DOHH2 (cell line): ENCODE measurements around the gene RELA.

Experiments
- H3F3A ChIP-seq: fragments of 200-600 bp; sonication (generic), shearing (Covaris generic); 2 replicates; pipeline ENCODE4 v1.6.0; 2016; ENCODE audit warnings: antibody characterized with exemption, mild to moderate bottlenecking; ENCODE audit not compliant: control insufficient read depth, insufficient read depth
- H3K27ac ChIP-seq: fragments of 200-600 bp; sonication (generic); 2 replicates; pipeline ENCODE4 v1.5.1; 2014; ENCODE audit warnings: low read depth, mild to moderate bottlenecking, low read length, moderate library complexity
- H3K27me3 ChIP-seq: fragments of 200-600 bp; sonication (generic); 2 replicates; pipeline ENCODE4 v1.6.1; 2014; ENCODE audit warnings: mild to moderate bottlenecking, low read length, mixed read lengths; ENCODE audit not compliant: control insufficient read depth
- H3K36me3 ChIP-seq: fragments of 200-600 bp; sonication (generic); 2 replicates; pipeline ENCODE4 v1.6.1; 2014; ENCODE audit warnings: mild to moderate bottlenecking, low read length, moderate library complexity, mixed read lengths; ENCODE audit not compliant: control insufficient read depth
- H3K4me1 ChIP-seq: fragments of 200-600 bp; sonication (generic); 2 replicates; pipeline ENCODE4 v1.6.1; 2014; ENCODE audit warnings: mild to moderate bottlenecking, low read length, mixed read lengths; ENCODE audit not compliant: control insufficient read depth
- H3K4me2 ChIP-seq: fragments of 200-600 bp; sonication (generic); 2 replicates; pipeline ENCODE4 v1.6.0; 2014; ENCODE audit warnings: mild to moderate bottlenecking, low read length, moderate library complexity
- H3K4me3 ChIP-seq: fragments of 200-600 bp; sonication (generic); 2 replicates; pipeline ENCODE4 v1.5.1; 2014; ENCODE audit warnings: mild to moderate bottlenecking, low read length, mixed read lengths
- H3K79me2 ChIP-seq: fragments of 200-600 bp; sonication (generic); 2 replicates; pipeline ENCODE4 v1.6.1; 2014; ENCODE audit warnings: mild to moderate bottlenecking, low read length, mixed read lengths; ENCODE audit not compliant: control insufficient read depth
- H3K9me2 ChIP-seq: fragments of 200-600 bp; sonication (generic); replicated peaks from 2 replicates; pipeline ENCODE4 v1.6.1; 2014; ENCODE audit warnings: mild to moderate bottlenecking, low read length, mixed read lengths; ENCODE audit not compliant: control insufficient read depth
- H3K9me3 ChIP-seq: fragments of 200-600 bp; sonication (generic); 2 replicates; pipeline ENCODE4 v1.6.1; 2014; ENCODE audit warnings: antibody characterized with exemption, low read length, mixed read lengths; ENCODE audit not compliant: control insufficient read depth, insufficient read depth
- H4K20me1 ChIP-seq: fragments of 200-600 bp; sonication (generic); 2 replicates; pipeline ENCODE4 v1.6.0; 2014; ENCODE audit warnings: low read depth, mild to moderate bottlenecking, antibody characterized with exemption, low read length, moderate library complexity; ENCODE audit not compliant: control insufficient read depth, insufficient read depth
- CTCF ChIP-seq: fragments of 200-600 bp; sonication (generic); IDR thresholded peaks from one replicate; pipeline ENCODE4 v1.5.1; 2014; ENCODE audit warnings: antibody characterized with exemption, mild to moderate bottlenecking, low read depth, low read length; ENCODE audit not compliant: poor library complexity, severe bottlenecking
- EZH2phosphoT487 ChIP-seq: fragments of 200-600 bp; sonication (generic); IDR thresholded peaks from 2 replicates; pipeline ENCODE4 v1.6.1; 2017; ENCODE audit warnings: borderline replicate concordance, mild to moderate bottlenecking, antibody characterized with exemption, low read length, moderate library complexity, mixed read lengths

The RELA gene

GRCh38 chr11:65634109-65634436 lies 28.6 kb downstream of the RELA start:
- no peak overlapping the region for H3K27ac ChIP-seq
- H4K20me1 ChIP-seq, result no peaks in the 10 kb centered on the region
- peaks cover 19% of the 10 kb centered on the region for H3F3A ChIP-seq
- H3K9me3 ChIP-seq, result no peaks in the 10 kb centered on the region
- peaks cover 78% of the 10 kb centered on the region for H3K36me3 ChIP-seq
- TF ChIP-seq CTCF (no peak), EZH2phosphoT487 (no peak)
- no peaks in the 10 kb centered on the region for H3K27me3 ChIP-seq
- H3K4me2 ChIP-seq, result no peak overlapping the region
- no peak overlapping the region for H3K4me3 ChIP-seq
- H3K4me1 ChIP-seq, result peaks cover 22% of the 10 kb centered on the region
- H3K9me2 ChIP-seq, result no peaks in the 10 kb centered on the region
- H3K79me2 ChIP-seq, result peaks cover 9% of the 10 kb centered on the region

- peaks cover 14% of the 10 kb centered on the region for H3F3A ChIP-seq
- TF ChIP-seq EZH2phosphoT487 (no peak), CTCF (no peak)
- no peak overlapping the region for H3K4me3 ChIP-seq
- no peaks in the 10 kb centered on the region for H3K9me2 ChIP-seq
- no peaks in the 10 kb centered on the region for H3K9me3 ChIP-seq
- no peak overlapping the region for H3K4me2 ChIP-seq
- H3K27me3 ChIP-seq, result no peaks in the 10 kb centered on the region
- no peak overlapping the region for H3K27ac ChIP-seq
- peaks cover 17% of the 10 kb centered on the region for H3K4me1 ChIP-seq
- H3K79me2 ChIP-seq, result peaks cover 5% of the 10 kb centered on the region
- H4K20me1 ChIP-seq, result no peaks in the 10 kb centered on the region
- H3K36me3 ChIP-seq, result peaks cover 77% of the 10 kb centered on the region
These were observed 29.2 kb downstream of the RELA start for GRCh38 chr11:65633390-65634108.

GRCh38 chr11:65630215-65630614 lies 32.5 kb downstream of the RELA start:
- H3K9me3 ChIP-seq, result no peaks in the 10 kb centered on the region
- H3F3A ChIP-seq, result no peaks in the 10 kb centered on the region
- peaks cover 79% of the 10 kb centered on the region for H3K36me3 ChIP-seq
- no peaks in the 10 kb centered on the region for H3K79me2 ChIP-seq
- no peak overlapping the region for H3K27ac ChIP-seq
- H3K9me2 ChIP-seq, result no peaks in the 10 kb centered on the region
- no peaks in the 10 kb centered on the region for H3K4me1 ChIP-seq
- H3K4me3 ChIP-seq, result no peak overlapping the region
- H3K27me3 ChIP-seq, result no peaks in the 10 kb centered on the region
- H4K20me1 ChIP-seq, result no peaks in the 10 kb centered on the region
- TF ChIP-seq CTCF, result no peak
- no peak for TF ChIP-seq EZH2phosphoT487
- no peak overlapping the region for H3K4me2 ChIP-seq
